Measurements from ENCODE around the gene DTNB.
A peak's percentile ranks its signal among the peaks of the same experiment; 100 is the strongest.

The DTNB gene

GRCh38 chr2:25672494-25673299 lies 680 bp downstream of the DTNB start (continued):
- TF ChIP-seq ZNF791 (tag by site-specific recombination; IDR thresholded peaks at IDR 0.05) (no peak), ZNF404 (tag by site-specific recombination; IDR thresholded peaks at IDR 0.05) (no peak), ZNF223 (tag by site-specific recombination; IDR thresholded peaks at IDR 0.05) (no peak), YY2 (tag by site-specific recombination; IDR thresholded peaks at IDR 0.05) (no peak), ZNF830 (tag by site-specific recombination; IDR thresholded peaks at IDR 0.05; ENCODE audit: low read depth) (no peak), ZFP3 (tag by site-specific recombination; IDR thresholded peaks at IDR 0.05; ENCODE audit: low read depth) (no peak), ZNF23 (tag by site-specific recombination; IDR thresholded peaks at IDR 0.05; ENCODE audit: borderline replicate concordance) (no peak), ZBTB7A (tag by site-specific recombination; IDR thresholded peaks at IDR 0.05; ENCODE audit: low read depth) (no peak), SCRT1 (tag by site-specific recombination; IDR thresholded peaks at IDR 0.05; ENCODE audit: borderline replicate concordance) (no peak), ZNF416 (tag by site-specific recombination; IDR thresholded peaks at IDR 0.05) (no peak), PRDM6 (tag by site-specific recombination; IDR thresholded peaks at IDR 0.05) (no peak), ZNF629 (tag by site-specific recombination; IDR thresholded peaks at IDR 0.05) (0 out of 2 replicates have a peak, but pooled peaks have one; percentile 9), ZNF24 (tag by site-specific recombination; IDR thresholded peaks at IDR 0.05) (no peak), PRDM1 (tag by site-specific recombination; IDR thresholded peaks at IDR 0.05) (no peak), ZNF621 (tag by site-specific recombination; IDR thresholded peaks at IDR 0.05) (no peak), YY1 (tag by site-specific recombination; IDR thresholded peaks at IDR 0.05) (no peak), ZFP37 (tag by site-specific recombination; IDR thresholded peaks at IDR 0.05) (peak; percentile 32; the same call in 1 of the 2 replicates), GLIS1 (tag by site-specific recombination; IDR thresholded peaks at IDR 0.05) (no peak), ZNF664 (tag by site-specific recombination; IDR thresholded peaks at IDR 0.05) (no peak), ZNF112 (tag by site-specific recombination; IDR thresholded peaks at IDR 0.05) (no peak), SP2 (tag by site-specific recombination; IDR thresholded peaks at IDR 0.05) (no peak), ZNF560 (tag by site-specific recombination; IDR thresholded peaks at IDR 0.05; ENCODE audit: borderline replicate concordance) (no peak), ZBTB48 (tag by site-specific recombination; IDR thresholded peaks at IDR 0.05) (no peak), KLF1 (tag by site-specific recombination; IDR thresholded peaks at IDR 0.05) (no peak), ZNF335 (tag by site-specific recombination; conservative IDR thresholded peaks at IDR 0.05) (peak; percentile 57; the same call in 1 of the 2 replicates), ZNF785 (tag by site-specific recombination; IDR thresholded peaks at IDR 0.05) (no peak), TSHZ1 (tag by site-specific recombination; IDR thresholded peaks at IDR 0.05; ENCODE audit: borderline replicate concordance) (no peak), MEIS1 (CRISPR knock-in tag; IDR thresholded peaks at IDR 0.05; ENCODE audit: borderline replicate concordance) (no peak), KLF8 (tag by site-specific recombination; IDR thresholded peaks at IDR 0.05) (no peak), ZBTB26 (tag by site-specific recombination; optimal IDR thresholded peaks at IDR 0.05) (peak; percentile 41), PATZ1 (tag by site-specific recombination; IDR thresholded peaks at IDR 0.05) (no peak; the same call in 1 of the 2 replicates), ZNF140 (tag by site-specific recombination; IDR thresholded peaks at IDR 0.05) (no peak)
